WTC11 (cell line): ENCODE results near the gene SRPK1. TPM values are rescaled to one million over a fixed set of nuclear protein-coding genes. Genes with fewer than 3 reads are reported as not detected.
A peak's percentile ranks its signal among the peaks of the same experiment; 100 is the strongest.

Experiments used
- ATAC-seq: fragments of 200-7000 bp; cut with Tn5 transposase; 2 replicates; pipeline ENCODE4 v1.10.0; 2021; ENCODE audit warnings: mild to moderate bottlenecking, moderate library complexity
- CTCF ChIA-PET: fragments of 300-600 bp; sonication (Branson Sonifier 250); formaldehyde crosslinking; loops from one replicate; lab custom pipeline; 2021; ENCODE audit warnings: antibody characterized with exemption; lab: Charles Lee
- POLR2A ChIA-PET: fragments of 350-600 bp; sonication (Branson Sonifier 250); formaldehyde crosslinking; loops from one replicate; lab custom pipeline; 2021; ENCODE audit warnings: antibody characterized with exemption; lab: Charles Lee
- DNase-seq: peaks from one replicate; pipeline ENCODE4 v3.0.0; 2021; ENCODE audit warnings: low spot score
- H3K27ac Mint-ChIP-seq: 2 replicates; pipeline ENCODE4 v1.8.0; 2021; ENCODE audit warnings: mixed read lengths
- H3K27me3 Mint-ChIP-seq: 2 replicates; pipeline ENCODE4 v1.8.0; 2021; ENCODE audit warnings: low read depth, mild to moderate bottlenecking, moderate library complexity, mixed read lengths
- H3K36me3 Mint-ChIP-seq: 2 replicates; pipeline ENCODE4 v1.8.0; 2021; ENCODE audit warnings: mixed read lengths
- H3K4me1 Mint-ChIP-seq: 2 replicates; pipeline ENCODE4 v1.8.0; 2022; ENCODE audit warnings: mixed read lengths
- H3K4me3 Mint-ChIP-seq: 2 replicates; pipeline ENCODE4 v1.8.0; 2021; ENCODE audit warnings: mild to moderate bottlenecking, moderate library complexity, mixed read lengths
- H3K9me3 Mint-ChIP-seq: 2 replicates; pipeline ENCODE4 v1.8.0; 2021; ENCODE audit warnings: mixed read lengths
- ELF4 ChIP-seq: sonication (generic); formaldehyde crosslinking; IDR thresholded peaks from 2 replicates; pipeline ENCODE4 v1.8.1; 2022; ENCODE audit warnings: low read depth, mild to moderate bottlenecking, moderate library complexity, missing genetic modification reagents
- ESRRA ChIP-seq: sonication (generic); formaldehyde crosslinking; IDR thresholded peaks from 2 replicates; pipeline ENCODE4 v1.8.1; 2022; ENCODE audit warnings: mild to moderate bottlenecking, missing genetic modification reagents, borderline replicate concordance
- ETV6 ChIP-seq: sonication (generic); formaldehyde crosslinking; IDR thresholded peaks from 2 replicates; pipeline ENCODE4 v1.8.1; 2022; ENCODE audit warnings: mild to moderate bottlenecking, missing genetic modification reagents
- FOXJ3 ChIP-seq: sonication (generic); formaldehyde crosslinking; IDR thresholded peaks from 2 replicates; pipeline ENCODE4 v1.9.0; 2021; ENCODE audit warnings: missing genetic modification reagents, mild to moderate bottlenecking, borderline replicate concordance
- JUN ChIP-seq: sonication (generic); formaldehyde crosslinking; IDR thresholded peaks from 2 replicates; pipeline ENCODE4 v1.8.0; 2023; ENCODE audit warnings: mild to moderate bottlenecking, missing genetic modification reagents
- NFATC4 ChIP-seq: fragments of 250-450 bp; sonication (Bioruptor Pico); IDR thresholded peaks from 2 replicates; pipeline ENCODE4 v1.9.0; 2021; ENCODE audit warnings: mild to moderate bottlenecking
- NR2C2 ChIP-seq: sonication (generic); formaldehyde crosslinking; IDR thresholded peaks from 2 replicates; pipeline ENCODE4 v1.8.0; 2022; ENCODE audit warnings: mild to moderate bottlenecking, missing genetic modification reagents
- ZNF232 ChIP-seq: sonication (generic); formaldehyde crosslinking; IDR thresholded peaks from 2 replicates; pipeline ENCODE4 v1.8.0; 2022; ENCODE audit warnings: mild to moderate bottlenecking, missing genetic modification reagents
- ZNF263 ChIP-seq: sonication (generic); formaldehyde crosslinking; IDR thresholded peaks from 2 replicates; pipeline ENCODE4 v1.8.1; 2022; ENCODE audit warnings: low read depth, mild to moderate bottlenecking, moderate library complexity, missing genetic modification reagents
- ZNF396 ChIP-seq: fragments of 250-450 bp; sonication (Bioruptor Pico); IDR thresholded peaks from 2 replicates; pipeline ENCODE4 v1.8.0; 2021; ENCODE audit warnings: mild to moderate bottlenecking, moderate library complexity, borderline replicate concordance
- ZNF416 ChIP-seq: fragments of 250-450 bp; sonication (Bioruptor Pico); IDR thresholded peaks from 2 replicates; pipeline ENCODE4 v1.9.0; 2021; ENCODE audit warnings: mild to moderate bottlenecking, inconsistent platforms
- total RNA-seq: library from RNA; stranded (reverse); gene quantifications from 3 replicates; pipeline ENCODE4 v1.2.3, GENCODE V29; 2021
- TF ChIP-seq, protein P1 (sequence below): sonication (generic); formaldehyde crosslinking; IDR thresholded peaks from 2 replicates; pipeline ENCODE4 v1.8.1; 2023; ENCODE audit warnings: mild to moderate bottlenecking, moderate library complexity, missing genetic modification reagents
- TF ChIP-seq, protein P2 (sequence below): sonication (generic); formaldehyde crosslinking; IDR thresholded peaks from 2 replicates; pipeline ENCODE4 v1.8.1; 2023; ENCODE audit warnings: mild to moderate bottlenecking, missing genetic modification reagents, moderate library complexity
- TF ChIP-seq, protein P3 (sequence below): sonication (generic); formaldehyde crosslinking; IDR thresholded peaks from 2 replicates; pipeline ENCODE4 v1.8.0; 2022; ENCODE audit warnings: mild to moderate bottlenecking, missing genetic modification reagents
- TF ChIP-seq, protein P4 (sequence below): sonication (generic); formaldehyde crosslinking; IDR thresholded peaks from 2 replicates; pipeline ENCODE4 v1.8.0; 2022; ENCODE audit warnings: mild to moderate bottlenecking, missing genetic modification reagents

The SRPK1 gene
- total RNA-seq, 1 experiment from 2014 or later, result 100.0 TPM

DNA sequence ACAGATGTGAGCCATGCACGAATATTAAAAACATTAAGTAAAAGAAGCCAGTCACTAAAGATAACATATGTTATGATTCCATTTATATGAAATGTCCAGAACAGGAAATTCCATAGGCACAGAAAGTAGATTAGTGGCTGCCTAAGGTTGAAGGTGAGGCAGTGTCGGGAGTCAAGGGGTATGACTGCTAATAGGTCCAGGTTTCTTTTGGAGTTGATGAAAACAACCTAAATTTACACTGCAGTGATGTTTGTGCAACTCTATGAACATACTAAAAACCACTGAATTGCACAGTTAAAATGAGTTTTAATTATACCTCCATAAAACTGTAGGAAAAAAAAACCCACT is 14.4 kb downstream of the SRPK1 start:
- Mint-ChIP-seq H3K27ac (peak overlapping the region; percentile 43), H3K36me3 (peaks cover 42% of the 10 kb centered on the region)
- no peak for DNase-seq
- no peak for ATAC-seq
- POLR2A ChIA-PET, result no interaction called here
- TF ChIP-seq ETV6 (CRISPR knock-in tag) (no peak), NFATC4 (CRISPR knock-in tag) (no peak), FOXJ3 (CRISPR knock-in tag) (no peak)
- TF ChIP-seq, all 79 proteins: peak for 0
- Mint-ChIP-seq H3K4me3 (no peak overlapping the region), H3K27me3 (no peaks in the 10 kb centered on the region; the same call in 1 of the 2 replicates), H3K9me3 (peaks cover 34% of the 10 kb centered on the region), H3K4me1 (no peaks in the 10 kb centered on the region)
- CTCF ChIA-PET, result no interaction called here

DNA sequence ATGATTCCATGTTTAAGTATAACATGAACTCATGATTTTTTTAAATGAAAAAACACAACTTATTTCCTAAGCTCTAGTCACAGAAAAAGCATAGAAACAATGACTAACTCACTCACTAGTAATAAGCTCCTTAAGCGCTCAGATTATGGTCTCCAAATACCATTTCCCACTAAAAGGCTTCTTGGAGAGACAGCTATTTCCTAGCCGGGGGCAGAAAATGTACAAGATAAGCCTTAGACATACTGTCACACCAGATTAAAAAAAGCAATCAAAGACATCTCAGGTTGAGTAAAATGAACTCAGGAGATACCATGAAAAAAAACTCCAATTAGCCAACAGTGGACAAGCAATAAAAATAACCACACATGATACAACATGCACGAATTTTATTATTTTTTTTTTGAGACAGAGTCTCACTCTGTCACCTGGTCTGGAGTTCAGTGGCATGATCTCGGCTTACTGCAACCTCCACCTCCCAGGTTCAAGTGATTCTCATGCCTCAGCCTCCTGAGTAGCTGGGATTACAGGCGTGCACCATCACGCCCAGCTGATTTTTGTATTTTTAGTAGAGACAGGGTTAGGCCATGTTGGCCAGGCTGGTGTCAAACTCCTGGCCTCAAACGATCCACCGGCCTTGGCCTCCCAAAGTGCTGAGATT is 14.9 kb downstream of the SRPK1 start:
- Mint-ChIP-seq H3K36me3 (peaks cover 40% of the 10 kb centered on the region), H3K9me3 (peaks cover 32% of the 10 kb centered on the region), H3K27ac (peak overlapping the region; percentile 43), H3K27me3 (no peaks in the 10 kb centered on the region; the same call in 1 of the 2 replicates), H3K4me1 (no peaks in the 10 kb centered on the region), H3K4me3 (no peak overlapping the region)
- no peak for DNase-seq
- no peak for ATAC-seq
- CTCF ChIA-PET, result no interaction called here
- TF ChIP-seq, protein P1, sequence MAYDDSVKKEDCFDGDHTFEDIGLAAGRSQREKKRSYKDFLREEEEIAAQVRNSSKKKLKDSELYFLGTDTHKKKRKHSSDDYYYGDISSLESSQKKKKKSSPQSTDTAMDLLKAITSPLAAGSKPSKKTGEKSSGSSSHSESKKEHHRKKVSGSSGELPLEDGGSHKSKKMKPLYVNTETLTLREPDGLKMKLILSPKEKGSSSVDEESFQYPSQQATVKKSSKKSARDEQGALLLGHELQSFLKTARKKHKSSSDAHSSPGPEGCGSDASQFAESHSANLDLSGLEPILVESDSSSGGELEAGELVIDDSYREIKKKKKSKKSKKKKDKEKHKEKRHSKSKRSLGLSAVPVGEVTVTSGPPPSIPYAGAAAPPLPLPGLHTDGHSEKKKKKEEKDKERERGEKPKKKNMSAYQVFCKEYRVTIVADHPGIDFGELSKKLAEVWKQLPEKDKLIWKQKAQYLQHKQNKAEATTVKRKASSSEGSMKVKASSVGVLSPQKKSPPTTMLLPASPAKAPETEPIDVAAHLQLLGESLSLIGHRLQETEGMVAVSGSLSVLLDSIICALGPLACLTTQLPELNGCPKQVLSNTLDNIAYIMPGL, result no peak
- TF ChIP-seq NR2C2, result no peak
- no peak for TF ChIP-seq ZNF263 (CRISPR knock-in tag)
- TF ChIP-seq ZNF416 (CRISPR knock-in tag), result no peak
- no peak for TF ChIP-seq NFATC4 (CRISPR knock-in tag)
- POLR2A ChIA-PET, result no interaction called here

DNA sequence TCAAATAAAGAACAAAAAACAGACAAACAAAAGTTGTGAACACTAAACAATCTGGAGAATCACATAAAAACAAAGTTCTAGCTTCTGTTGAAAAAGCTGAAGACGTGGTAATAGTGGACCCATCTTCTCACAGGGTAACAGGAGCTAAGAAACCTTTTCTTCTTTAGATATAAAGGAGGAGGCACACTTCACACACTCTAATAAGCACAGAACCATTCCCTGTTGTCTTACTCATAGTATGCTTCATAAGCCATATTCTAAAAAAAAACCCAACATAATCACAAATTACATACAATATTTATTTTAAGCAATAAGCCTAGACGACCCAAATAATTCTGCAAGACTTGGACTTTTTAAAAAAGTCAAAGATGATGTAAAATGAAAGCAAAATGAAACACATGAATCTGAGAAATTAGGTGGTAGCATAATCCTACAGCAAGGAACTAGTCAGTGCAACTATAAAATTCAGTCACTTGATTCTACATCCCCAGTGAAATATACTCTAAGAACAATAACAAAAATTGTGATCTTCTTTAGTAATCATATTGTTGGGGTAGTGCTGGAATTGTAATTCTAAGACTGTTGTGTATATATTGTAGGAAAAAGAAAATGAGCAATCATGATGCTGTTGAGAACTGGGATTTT is 15.6 kb downstream of the SRPK1 start:
- TF ChIP-seq JUN, result no peak
- TF ChIP-seq, protein P2, sequence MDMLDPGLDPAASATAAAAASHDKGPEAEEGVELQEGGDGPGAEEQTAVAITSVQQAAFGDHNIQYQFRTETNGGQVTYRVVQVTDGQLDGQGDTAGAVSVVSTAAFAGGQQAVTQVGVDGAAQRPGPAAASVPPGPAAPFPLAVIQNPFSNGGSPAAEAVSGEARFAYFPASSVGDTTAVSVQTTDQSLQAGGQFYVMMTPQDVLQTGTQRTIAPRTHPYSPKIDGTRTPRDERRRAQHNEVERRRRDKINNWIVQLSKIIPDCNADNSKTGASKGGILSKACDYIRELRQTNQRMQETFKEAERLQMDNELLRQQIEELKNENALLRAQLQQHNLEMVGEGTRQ (CRISPR knock-in tag), result no peak
- TF ChIP-seq ZNF232 (CRISPR knock-in tag), result no peak
- TF ChIP-seq ESRRA (CRISPR knock-in tag), result no peak
- no peak for TF ChIP-seq ELF4 (CRISPR knock-in tag)
- no peak for TF ChIP-seq ZNF396 (CRISPR knock-in tag)
- TF ChIP-seq, protein P3, sequence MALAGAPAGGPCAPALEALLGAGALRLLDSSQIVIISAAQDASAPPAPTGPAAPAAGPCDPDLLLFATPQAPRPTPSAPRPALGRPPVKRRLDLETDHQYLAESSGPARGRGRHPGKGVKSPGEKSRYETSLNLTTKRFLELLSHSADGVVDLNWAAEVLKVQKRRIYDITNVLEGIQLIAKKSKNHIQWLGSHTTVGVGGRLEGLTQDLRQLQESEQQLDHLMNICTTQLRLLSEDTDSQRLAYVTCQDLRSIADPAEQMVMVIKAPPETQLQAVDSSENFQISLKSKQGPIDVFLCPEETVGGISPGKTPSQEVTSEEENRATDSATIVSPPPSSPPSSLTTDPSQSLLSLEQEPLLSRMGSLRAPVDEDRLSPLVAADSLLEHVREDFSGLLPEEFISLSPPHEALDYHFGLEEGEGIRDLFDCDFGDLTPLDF (CRISPR knock-in tag), result no peak
- TF ChIP-seq, protein P4, sequence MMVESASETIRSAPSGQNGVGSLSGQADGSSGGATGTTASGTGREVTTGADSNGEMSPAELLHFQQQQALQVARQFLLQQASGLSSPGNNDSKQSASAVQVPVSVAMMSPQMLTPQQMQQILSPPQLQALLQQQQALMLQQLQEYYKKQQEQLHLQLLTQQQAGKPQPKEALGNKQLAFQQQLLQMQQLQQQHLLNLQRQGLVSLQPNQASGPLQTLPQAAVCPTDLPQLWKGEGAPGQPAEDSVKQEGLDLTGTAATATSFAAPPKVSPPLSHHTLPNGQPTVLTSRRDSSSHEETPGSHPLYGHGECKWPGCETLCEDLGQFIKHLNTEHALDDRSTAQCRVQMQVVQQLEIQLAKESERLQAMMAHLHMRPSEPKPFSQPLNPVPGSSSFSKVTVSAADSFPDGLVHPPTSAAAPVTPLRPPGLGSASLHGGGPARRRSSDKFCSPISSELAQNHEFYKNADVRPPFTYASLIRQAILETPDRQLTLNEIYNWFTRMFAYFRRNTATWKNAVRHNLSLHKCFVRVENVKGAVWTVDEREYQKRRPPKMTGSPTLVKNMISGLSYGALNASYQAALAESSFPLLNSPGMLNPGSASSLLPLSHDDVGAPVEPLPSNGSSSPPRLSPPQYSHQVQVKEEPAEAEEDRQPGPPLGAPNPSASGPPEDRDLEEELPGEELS, result no peak
- peaks cover 37% of the 10 kb centered on the region for H3K36me3 Mint-ChIP-seq
- no peak overlapping the region for H3K4me3 Mint-ChIP-seq
- POLR2A ChIA-PET, result no interaction called here
- no peaks in the 10 kb centered on the region for H3K4me1 Mint-ChIP-seq
- CTCF ChIA-PET, result no interaction called here
- no peaks in the 10 kb centered on the region; the same call in 1 of the 2 replicates for H3K27me3 Mint-ChIP-seq
- ATAC-seq, result no peak
- no peak for DNase-seq
- H3K27ac Mint-ChIP-seq, result peak overlapping the region; percentile 7; the same call in 1 of the 2 replicates
- H3K9me3 Mint-ChIP-seq, result peaks cover 24% of the 10 kb centered on the region
